CD4-positive, alpha-beta T cell treated with Interleukin-21 for 1 hour (primary cell): ENCODE data around the gene SPATA25.

Experiments used
- DNase-seq: peaks from one replicate; pipeline ENCODE4 v3.0.0-alpha.2; 2020

Gene SPATA25

DNA sequence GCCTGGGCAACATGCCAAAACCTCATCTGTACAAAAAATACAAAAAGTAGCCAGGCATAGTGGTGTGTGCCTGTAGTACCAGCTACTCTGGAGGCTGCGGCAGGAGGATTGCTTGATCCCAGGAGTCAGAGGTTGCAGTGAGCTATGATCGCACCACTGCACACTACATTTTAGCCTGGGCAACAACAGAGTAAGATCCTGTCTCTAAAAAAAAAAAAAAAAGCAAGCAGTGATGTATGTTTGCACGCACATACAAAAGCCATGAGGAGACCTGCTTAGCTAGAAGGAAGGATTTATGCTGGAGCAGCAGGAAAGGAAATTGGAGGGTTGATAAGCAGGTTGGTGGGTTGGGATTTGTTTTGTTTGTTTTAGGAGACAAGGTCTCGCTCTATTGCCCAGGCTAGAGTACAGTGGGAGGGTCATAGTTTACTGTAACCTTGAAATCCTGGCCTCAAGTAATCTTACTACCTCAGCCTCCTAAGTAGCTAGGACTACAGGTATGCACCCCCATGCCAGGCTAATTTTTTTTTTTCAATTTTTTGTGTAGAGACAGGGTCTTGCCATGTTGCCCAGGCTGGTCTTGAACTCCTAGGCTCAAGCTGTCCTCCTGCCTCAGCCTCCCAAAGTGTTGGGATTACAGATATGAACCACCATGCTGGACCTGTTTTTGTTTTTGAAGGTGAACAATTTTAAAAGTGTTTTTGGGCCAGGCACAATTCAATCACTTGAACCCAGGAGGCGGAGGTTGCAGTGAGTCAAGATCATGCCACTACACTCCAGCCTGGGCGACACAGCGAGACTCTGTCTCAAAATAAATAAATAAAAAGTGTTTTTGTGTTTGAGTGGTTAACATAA, 26.0 kb downstream of the SPATA25 start:
- no peak for DNase-seq

DNA sequence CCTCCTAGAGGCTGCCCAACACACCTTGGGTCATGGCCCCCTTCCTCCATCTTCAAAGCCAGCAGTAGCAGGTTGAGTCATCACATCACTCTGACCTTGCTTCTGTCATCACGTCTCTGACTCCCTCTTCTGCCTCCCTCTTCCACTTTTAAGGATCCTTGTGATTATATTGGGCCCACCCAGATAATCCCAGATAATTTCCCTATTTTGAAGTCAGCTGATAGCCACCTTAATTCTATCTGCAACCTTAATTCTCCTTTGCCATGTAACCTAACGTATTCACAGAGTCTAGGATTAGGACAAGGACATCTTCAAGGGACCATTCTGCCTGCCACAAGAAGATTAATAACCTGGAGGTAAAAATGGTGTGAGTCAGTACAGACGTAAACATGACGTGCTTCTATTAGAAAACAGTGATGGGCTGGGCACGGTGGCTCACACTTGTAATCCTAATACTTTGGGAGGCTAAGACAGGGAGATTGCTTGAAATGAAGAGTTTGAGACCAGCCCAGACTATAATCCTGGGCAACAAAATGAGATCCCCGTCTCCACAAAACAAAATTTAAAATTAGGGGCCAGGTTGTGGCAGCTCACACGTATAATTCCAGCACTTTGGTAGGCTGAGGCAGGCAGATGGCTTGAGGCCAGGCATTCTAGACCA, 26.7 kb downstream of the SPATA25 start:
- DNase-seq: no peak

GRCh38 chr20:45859916-45860315, 27.5 kb downstream of the SPATA25 start:
- DNase-seq: no peak

DNA sequence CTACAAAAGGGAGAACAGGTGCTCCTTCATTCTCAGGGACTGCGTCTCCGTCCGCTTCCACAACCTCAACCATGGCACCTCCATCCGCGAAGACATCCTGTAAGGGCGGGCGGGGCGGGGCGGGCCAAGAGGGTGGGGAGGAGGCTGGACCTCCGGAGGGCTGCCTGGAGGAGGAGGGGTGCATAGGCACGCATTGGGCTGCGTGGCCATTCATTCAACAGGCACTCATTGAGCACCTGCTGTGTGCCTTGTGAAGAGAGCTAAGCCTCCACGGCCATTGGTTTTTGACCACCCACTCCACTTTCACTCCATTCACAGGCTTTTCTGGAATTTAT, 29.6 kb downstream of the SPATA25 start:
- DNase-seq: no peak

DNA sequence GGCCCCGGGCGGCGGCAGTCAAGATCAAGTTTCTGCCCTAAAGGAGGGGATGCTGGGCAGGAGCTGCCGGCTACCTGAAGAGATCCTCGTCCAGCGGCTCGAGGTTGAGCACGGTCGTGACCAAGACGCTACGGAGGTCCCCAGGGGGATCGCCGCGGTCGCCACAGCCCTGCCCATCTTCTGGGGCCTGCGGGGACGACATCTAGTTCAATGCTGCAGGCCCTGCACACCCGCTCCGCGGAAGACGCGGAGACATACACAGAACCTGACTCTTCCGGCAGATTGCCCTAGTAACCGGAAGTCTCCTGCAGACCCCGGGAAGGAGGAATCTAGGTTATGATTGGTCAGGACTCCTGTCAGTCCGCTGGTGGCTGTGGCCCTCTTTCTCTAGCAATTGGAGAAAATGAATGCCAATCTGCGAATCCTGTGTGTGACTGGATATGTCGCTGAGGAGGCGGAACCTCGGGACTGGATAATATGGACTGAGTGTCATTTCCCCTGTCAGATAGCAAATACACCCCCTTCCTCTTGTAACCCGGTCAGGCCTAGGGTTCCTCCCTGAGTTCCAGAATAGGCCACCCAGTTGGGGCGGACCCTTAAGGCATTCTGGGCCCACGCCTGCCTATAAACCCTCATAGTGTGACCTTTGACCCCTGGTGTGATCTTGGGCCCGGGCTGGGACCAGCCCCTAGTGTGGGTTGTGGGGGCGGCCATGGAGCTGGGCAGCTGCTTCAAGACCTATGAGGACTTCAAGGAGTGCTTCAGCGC, 30.1 kb downstream of the SPATA25 start, which contains the start of the genes ACOT8 and ZSWIM3:
ACOT8 (minus strand) TSS at position 279 of the 768 bp plus-strand sequence; CDS start at position 202, 77 bp downstream.
ZSWIM3 (plus strand) TSS at position 501 of the 768 bp plus-strand sequence; CDS start at position 713, 212 bp downstream.
- DNase-seq: peak; percentile 100

GRCh38 chr20:45853484-45853883, 33.9 kb downstream of the SPATA25 start:
- DNase-seq: no peak

GRCh38 chr20:45852326-45852725, 35.1 kb downstream of the SPATA25 start:
- no peak for DNase-seq

DNA sequence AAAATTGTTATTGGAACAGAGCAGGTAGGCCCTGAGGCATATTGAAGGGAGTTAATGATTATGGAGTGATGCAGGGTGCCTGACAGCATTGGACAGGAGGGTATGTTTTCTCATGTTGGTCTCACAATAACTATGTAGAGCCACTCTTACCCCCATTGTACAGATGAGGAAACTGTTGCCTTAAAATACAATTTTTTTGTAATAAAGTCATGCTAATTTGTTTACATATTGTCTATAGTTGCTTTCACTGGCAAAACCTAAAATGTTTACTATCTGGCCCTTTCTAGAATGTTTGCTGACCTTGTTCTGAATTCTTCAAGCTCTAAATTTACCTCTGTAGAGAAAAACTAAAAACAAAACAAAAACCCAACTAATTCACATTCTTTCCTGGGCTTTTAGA, 35.9 kb downstream of the SPATA25 start:
- no peak for DNase-seq

DNA sequence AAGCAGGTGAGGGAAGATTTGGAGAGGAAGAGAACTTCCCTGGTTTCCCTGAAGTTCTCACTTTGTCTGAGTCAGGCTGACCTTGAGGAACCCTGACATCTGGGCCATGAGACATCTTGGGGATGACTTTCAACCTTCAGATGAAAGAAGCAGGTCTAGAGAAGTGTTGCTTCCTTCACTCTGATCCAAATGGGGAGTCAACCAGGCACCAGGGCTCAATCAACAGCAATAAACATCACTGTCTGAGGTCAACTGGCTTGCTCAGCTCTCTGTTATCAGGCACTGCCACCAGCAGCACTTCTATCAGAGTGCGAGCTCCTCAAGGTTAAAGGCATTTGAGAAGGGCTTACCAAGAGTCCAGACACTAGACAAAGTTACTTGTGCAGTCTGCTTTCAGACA, 36.5 kb downstream of the SPATA25 start:
- no peak for DNase-seq

DNA sequence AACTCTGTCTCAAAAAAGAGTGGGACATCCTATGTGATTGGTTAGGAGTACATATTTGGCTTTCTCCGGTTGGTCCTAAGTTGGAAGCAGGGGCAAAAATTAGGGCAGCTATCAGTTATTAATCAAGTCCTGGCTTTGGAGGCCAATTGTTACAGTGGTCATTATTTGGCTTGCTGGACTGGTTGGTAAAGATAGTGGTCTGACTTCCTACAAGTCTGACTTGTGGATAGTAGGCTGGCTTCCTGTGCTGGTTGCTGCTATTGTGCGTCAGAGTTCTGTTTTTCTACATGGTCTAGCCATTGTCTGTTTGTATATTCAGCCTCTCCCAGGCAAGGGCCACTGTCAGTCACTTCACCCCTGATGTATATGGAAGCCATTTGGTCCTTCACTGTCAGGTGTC, 37.2 kb downstream of the SPATA25 start:
- no peak for DNase-seq

- no peak for DNase-seq
Measured at GRCh38 chr20:45848969-45849582, 38.3 kb downstream of the SPATA25 start.

GRCh38 chr20:45848421-45848820, 39.0 kb downstream of the SPATA25 start:
- no peak for DNase-seq

DNA sequence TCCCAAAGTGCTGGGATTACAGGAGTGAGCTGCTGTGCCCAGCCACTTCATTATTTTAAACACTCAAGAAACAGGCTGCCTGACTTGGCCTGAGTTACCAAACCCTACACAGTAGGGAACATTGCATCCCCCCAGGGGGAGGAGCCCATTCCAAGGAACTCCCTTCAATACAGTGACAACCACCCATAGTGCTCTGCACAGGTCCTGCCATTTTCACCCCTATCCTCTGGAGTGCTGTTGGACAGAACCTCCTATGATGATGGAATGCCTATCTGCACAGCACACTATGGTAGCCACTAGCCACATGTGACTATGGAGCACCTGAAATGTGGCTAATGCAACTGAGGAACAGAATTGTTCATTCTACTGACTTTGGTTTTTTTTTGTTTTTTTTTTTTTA, 42.0 kb downstream of the SPATA25 start:
- DNase-seq: no peak

GRCh38 chr20:45843506-45843905, 43.9 kb downstream of the SPATA25 start:
- no peak for DNase-seq

- no peak for DNase-seq
Measured at GRCh38 chr20:45842169-45842812, 45.1 kb downstream of the SPATA25 start.

GRCh38 chr20:45841407-45842129, 45.9 kb downstream of the SPATA25 start:
- no peak for DNase-seq

GRCh38 chr20:45840700-45841198, 46.7 kb downstream of the SPATA25 start:
- no peak for DNase-seq

- no peak for DNase-seq
Measured at GRCh38 chr20:45836841-45837240, 50.6 kb downstream of the SPATA25 start.
